Measurements from ENCODE around the gene NFIA.

Gene NFIA

GRCh38 chr1:61191433-61191720 lies 109.0 kb downstream of the NFIA start:
- TF ChIP-seq CTCF (IDR thresholded peaks at IDR 0.05; ENCODE audit: low read depth, low read length) = no peak
- H3K4me3 ChIP-seq (ENCODE audit: low read depth, low read length) = no peak overlapping the region
- no peak for DNase-seq (ENCODE audit: low read depth, low spot score)
- in situ Hi-C loops (cut with HindIII; ENCODE audit: low sequenced_read_pairs) = no loop called here

DNA sequence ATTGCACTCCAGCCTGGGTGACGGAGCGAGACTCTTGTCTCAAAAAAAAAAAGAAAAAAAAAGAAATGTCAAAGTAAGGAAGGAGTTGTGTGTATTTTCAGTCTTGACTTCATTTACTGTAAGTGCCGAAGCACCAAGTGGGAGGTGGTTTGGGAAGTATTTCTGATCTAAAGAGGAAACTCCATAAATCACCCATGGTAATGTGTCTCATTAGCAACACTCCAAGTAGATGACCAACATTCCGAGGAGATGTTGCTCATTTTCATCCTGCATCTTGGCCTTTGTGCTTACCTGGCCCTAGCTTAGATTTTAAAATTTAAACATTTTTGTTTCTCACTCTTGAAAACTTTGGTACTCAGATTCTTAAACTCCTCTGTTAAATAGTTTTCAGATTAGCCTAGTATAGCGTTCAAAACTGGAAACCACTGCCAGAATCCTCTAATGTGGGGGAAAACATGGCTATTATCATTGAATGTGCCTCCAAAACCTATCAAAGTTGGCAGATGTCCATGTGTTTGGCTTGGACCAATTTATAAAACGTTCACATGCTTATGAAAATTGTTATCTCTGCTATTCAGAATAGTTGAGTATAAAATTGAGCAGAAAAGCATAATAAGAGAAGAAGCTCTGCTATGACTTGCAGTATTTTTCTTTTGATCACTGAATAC lies 110.4 kb downstream of the NFIA start:
- no peak for DNase-seq (ENCODE audit: low read depth, low spot score)
- H3K4me3 ChIP-seq (ENCODE audit: low read depth, low read length) = no peak overlapping the region
- TF ChIP-seq CTCF (IDR thresholded peaks at IDR 0.05; ENCODE audit: low read depth, low read length) = no peak
- in situ Hi-C loops (cut with HindIII; ENCODE audit: low sequenced_read_pairs) = no loop called here

GRCh38 chr1:61193808-61194207 lies 111.4 kb downstream of the NFIA start:
- in situ Hi-C loops (cut with HindIII; ENCODE audit: low sequenced_read_pairs) = no loop called here
- DNase-seq (ENCODE audit: low read depth, low spot score) = no peak
- H3K4me3 ChIP-seq (ENCODE audit: low read depth, low read length) = no peak overlapping the region
- no peak for TF ChIP-seq CTCF (IDR thresholded peaks at IDR 0.05; ENCODE audit: low read depth, low read length)

DNA sequence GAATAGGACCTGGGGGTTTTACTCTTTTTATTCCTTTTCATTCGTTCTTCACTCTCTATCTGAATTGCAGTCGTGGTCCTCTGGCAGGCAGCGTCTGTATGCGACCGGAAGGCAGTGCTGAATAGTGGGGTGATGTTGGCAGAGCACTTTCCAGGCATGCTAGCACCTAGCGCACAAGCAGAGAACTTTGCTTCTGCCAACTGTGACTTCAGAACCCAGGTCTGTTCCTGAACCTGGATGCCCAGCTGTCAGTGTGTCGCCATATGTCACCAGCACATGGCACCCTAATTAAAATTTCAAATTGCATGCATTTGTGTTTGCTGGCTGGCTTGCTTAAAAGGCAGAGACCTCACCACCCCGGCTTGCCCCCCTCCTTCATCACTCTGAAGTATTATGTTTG lies 116.2 kb downstream of the NFIA start:
- no peak for DNase-seq (ENCODE audit: low read depth, low spot score)
- in situ Hi-C loops (cut with HindIII; ENCODE audit: low sequenced_read_pairs) = no loop called here
- no peak for TF ChIP-seq CTCF (IDR thresholded peaks at IDR 0.05; ENCODE audit: low read depth, low read length)
- no peak overlapping the region for H3K4me3 ChIP-seq (ENCODE audit: low read depth, low read length)

DNA sequence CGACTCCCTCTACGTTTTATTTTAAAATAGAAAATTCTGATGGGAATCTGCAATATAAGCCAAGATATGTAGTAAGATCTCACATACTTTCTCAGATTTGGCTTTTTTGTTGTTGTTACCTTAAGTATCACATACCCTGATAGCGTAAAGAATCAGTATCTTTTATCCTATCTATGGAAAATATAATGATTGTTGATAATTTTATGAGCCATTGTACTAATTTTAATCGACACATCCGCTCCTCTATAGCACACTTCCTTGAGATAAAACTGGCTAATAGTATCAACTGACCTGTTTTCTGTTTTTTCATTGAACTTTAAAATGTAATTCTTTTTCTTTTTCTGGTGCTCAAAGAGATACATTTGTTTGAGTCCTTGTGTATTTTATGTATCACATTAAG lies 118.7 kb downstream of the NFIA start:
- no peak overlapping the region for H3K4me3 ChIP-seq (ENCODE audit: low read depth, low read length)
- in situ Hi-C loops (cut with HindIII; ENCODE audit: low sequenced_read_pairs) = no loop called here
- TF ChIP-seq CTCF (IDR thresholded peaks at IDR 0.05; ENCODE audit: low read depth, low read length) = no peak
- DNase-seq (ENCODE audit: low read depth, low spot score) = no peak

- TF ChIP-seq CTCF (IDR thresholded peaks at IDR 0.05; ENCODE audit: low read depth, low read length) = no peak
- DNase-seq (ENCODE audit: low read depth, low spot score) = no peak
- H3K4me3 ChIP-seq (ENCODE audit: low read depth, low read length) = peak overlapping the region; percentile 14
- in situ Hi-C loops (cut with HindIII; ENCODE audit: low sequenced_read_pairs) = no loop called here
Measured at GRCh38 chr1:61202854-61203598, 120.7 kb downstream of the NFIA start.

Measured in astrocyte of the spinal cord (primary cell).